Suppressor macrophage treated with lipopolysaccharide for 4 hours (primary cell): Measurements from ENCODE around the gene GALNT9.

Experiments
- DNase-seq: peaks from one replicate; pipeline ENCODE4 v3.0.0-alpha.2; 2020

The GALNT9 gene

DNA sequence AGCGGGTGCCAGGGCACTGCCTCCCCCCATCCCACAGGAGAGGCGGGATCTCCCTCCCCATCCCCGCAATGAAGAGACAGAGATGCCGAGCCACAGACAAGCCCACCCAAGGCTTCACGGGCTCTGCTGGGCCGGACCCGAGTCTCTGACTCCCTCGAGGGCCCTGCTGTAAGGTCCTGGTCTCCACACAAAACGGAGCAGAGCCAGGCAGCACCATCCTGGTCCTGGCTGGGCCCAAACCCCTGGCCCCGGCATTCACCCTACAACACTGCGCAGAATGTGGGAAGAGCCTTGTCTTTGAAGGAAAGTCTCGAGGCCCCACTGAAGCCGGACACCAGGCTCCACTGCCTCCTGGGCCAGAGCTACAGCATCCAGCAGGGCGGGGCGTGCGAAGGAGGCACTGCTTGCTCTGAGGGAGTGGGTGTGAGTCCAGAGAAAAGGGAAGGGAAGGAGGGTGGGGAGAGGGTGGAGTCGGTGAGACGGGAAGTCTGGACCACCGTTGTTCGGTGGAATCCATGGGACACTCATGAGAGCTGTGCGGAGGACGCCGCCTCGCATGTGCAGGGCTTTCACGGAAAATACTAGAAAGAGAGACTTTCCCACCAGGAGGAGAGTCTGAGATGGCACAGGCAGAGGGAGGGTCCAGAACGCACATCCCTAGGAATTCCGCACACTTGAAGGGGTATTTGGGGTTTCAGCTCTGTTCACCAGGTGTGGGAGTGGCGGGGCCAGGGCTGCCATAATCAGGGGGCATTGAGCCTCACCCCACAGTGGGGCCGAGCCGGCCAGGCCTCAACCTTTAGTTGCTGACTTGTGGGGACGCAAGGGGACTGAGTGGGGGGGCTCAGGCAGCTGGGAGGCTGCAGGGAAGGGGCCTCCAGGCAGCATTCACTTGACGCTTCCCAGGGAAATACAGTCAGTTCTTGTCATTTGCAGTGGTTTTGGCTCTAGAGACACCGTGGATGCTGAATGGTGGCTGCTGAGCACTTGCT is 36.8 kb downstream of the GALNT9 start:
- no peak for DNase-seq

DNA sequence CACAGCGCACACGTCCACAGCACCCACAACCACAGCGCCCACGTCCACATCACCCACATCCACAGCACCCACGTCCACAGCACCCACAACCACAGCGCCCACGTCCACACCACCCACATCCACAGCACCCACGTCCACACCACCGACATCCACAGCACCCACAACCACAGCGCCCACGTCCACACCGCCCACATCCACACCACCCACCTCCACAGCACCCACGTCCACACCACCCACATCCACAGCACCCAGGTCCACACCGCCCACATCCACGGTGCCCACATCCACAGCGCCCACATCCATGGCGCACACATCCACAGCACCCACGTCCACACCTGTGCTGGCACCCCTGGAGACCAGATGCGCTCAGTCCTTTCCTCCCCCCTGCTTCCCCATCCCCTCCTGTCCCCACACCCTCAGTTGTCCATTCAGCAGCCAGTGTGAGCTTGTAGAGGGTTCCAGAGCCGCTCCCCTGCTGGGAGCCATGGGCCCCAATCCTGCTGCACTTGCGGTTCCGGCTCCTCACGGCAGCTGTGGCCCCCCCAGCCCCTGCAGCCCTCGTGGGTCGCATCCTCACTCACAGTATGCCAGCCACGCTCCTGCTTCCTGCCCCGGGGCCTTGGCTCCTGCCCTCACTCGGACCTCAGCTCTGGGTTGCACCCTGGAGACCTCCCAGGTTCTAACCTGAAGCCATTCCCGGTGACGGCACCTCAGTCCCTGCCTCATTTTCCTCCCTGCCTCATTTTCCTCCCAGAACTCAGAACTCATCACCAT is 37.8 kb downstream of the GALNT9 start:
- no peak for DNase-seq

DNA sequence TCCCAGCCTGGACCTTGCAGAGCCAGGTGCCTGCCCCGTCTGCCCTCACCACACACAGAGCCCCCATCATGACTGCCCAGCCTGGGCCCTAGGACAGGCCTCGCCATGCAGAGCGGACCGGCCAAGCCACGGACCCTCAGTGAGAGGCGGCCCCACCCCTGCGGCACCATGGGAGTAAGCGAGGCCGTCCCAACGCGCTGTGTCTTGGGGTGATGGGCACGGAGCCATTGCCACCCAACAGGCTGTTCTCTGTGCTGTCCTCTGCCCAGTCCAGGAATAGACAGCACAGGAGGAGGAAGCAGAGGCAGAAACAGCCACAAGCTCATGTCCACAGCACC is 39.2 kb downstream of the GALNT9 start:
- no peak for DNase-seq

DNA sequence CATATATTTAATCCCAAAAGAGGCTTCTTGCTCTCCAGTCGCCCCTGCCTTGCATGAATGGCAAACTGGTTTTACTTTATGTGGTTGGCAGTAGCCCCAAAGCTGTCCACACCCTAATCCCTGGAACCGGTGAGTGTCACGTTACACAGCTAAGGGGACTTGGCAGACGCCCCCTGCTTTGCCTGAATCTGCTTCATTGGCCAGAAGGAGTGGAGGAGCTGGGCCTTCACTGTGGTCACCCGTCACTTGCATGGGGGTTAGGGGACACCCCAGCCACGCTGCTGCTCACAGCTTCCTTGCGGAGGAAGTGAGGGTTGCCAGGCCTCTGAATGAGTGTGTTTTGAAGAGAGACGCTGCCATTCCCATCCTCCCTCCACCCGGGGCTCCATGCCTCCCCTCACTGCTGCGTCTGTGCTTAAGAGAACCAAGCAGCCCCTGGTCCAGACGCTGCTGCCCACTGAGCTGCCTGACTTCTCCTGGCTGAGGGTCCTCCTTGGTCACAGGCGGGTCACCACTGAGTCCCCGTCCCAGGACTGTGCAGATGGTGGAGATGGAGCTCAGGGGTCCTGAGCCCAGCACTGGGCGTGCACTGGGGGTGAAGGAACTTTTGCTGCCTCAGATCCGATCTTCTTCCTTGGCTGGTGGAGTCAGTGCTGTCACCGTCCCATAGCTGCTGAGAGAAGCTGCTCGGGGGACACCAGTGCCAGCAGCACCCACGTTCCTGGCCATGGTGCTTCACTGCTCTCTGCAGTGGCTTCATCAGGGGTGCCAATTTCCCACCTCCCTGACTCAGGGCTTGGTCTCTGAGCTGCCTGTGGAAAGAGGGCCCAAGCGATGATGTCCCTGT is 39.8 kb downstream of the GALNT9 start:
- DNase-seq, result no peak

DNA sequence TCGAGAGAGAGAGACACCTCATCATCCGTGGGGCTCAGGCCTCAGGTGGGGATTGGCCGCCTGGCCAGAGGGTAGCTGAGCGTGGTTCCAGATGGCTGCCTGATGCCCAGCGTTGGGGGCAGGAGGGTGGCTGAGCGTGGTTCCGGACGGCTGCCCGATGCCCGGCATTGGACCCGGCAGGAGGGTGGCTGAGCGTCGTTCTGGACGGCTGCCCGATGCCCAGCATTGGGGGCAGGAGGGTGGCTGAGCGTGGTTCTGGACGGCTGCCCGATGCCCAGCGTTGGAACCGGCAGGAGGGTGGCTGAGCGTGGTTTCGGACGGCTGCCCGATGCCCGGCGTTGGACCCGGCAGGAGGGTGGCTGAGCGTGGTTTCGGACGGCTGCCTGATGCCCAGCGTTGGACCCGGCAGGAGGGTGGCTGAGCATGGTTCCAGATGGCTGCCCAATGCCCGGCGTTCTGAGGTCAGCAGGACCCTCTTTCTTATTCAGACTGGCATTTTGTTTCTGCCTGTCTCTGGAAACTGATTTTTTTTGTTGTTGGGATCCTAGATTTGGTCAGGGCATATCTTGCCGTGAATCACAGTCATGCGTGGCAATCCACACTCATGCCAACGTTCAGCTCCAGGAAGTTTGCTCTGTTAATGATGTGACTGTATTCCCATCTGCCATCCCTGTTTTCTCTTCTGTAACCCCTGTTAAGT is 40.7 kb downstream of the GALNT9 start:
- no peak for DNase-seq

DNA sequence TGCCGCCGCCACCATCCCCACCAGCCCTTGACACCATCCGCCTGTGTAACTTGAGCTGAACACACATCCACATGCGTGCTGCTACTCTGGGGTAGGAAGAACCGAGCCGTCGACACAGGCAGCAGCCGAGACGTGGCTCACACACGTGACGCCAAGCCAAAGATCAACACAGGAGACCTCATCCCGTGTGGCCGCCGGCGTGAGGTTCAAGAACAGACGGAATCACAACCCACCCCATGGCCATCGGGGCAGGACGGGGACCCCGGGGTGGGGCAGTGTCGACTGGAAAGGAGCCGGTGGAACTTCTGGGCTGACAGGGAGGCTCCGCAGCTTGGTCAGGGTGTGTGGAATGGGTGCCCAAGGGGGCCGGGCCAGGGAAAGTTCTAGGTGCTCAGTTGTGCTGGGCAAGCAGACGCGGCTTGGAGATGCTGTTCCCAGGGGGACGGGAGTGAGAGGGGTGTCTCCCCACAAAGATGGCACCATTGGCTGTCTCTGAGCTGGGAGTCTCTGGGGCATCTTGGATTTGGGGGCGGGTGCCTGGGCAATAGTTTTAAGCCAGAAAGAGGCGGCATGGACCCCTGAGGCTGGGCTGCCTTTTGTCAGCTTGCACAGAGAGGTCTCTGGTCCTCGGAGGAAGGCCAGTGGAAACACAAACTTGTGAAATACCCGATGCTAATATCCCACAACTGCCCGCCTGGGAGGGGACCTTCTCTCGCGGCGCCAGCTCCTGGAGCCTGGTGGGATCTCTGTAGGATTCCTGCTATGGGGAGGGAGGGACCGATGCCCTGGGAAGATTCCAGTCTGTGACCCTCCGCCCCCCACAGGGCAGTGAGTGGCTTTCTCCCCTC is 41.8 kb downstream of the GALNT9 start:
- no peak for DNase-seq

DNA sequence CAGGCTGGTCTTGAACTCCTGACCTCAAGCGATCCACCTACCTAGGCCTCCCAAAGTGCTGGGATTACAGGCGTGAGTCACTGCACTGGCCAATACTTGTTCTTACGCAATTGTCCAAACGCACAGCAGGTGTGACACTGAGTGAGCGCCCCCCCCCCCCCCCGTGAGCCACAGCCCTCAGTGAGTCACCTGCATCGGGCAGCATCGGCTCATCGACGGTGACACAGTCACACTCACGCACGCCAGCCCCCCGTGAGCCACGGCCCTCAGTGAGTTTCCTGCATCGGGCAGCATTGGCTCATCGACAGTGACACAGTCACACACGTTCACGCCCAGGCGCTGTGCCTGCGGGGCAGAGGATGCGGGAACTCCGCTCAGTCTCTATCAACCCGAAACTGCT is 42.5 kb downstream of the GALNT9 start:
- DNase-seq, result no peak

DNA sequence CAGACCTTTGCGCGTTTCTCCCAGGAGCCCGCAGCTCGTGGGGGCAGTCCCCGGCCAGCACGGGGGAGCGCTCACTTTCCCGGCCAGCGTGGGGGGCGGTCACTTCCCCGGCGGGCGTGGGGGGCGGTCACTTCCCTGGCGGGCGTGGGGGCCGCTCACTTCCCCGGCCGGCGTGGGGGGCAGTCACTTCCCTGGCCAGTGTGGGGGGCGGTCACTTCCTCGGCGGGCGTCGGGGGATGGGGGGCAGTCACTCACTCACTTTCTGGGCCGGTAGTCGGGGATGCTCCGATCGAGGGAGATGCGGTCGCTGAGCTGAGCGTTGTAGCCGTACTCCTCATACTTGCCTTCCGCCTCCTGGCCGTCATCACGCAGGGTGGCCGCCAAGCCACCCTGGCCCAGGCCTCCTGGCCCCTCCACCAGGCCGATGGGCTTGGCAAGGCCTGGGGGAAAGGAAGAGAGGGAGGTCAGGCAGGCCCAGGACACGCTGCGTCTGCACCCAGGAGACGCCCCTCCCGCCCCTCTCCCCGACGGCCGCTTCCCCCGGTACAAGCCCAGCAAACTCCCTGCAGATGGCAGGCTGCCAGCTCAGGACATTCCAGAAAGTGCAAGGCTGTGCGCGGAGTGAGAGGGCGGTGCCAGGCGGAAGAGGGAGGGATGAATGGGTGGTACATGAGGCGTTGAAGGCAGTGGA is 43.3 kb downstream of the GALNT9 start:
- no peak for DNase-seq

DNA sequence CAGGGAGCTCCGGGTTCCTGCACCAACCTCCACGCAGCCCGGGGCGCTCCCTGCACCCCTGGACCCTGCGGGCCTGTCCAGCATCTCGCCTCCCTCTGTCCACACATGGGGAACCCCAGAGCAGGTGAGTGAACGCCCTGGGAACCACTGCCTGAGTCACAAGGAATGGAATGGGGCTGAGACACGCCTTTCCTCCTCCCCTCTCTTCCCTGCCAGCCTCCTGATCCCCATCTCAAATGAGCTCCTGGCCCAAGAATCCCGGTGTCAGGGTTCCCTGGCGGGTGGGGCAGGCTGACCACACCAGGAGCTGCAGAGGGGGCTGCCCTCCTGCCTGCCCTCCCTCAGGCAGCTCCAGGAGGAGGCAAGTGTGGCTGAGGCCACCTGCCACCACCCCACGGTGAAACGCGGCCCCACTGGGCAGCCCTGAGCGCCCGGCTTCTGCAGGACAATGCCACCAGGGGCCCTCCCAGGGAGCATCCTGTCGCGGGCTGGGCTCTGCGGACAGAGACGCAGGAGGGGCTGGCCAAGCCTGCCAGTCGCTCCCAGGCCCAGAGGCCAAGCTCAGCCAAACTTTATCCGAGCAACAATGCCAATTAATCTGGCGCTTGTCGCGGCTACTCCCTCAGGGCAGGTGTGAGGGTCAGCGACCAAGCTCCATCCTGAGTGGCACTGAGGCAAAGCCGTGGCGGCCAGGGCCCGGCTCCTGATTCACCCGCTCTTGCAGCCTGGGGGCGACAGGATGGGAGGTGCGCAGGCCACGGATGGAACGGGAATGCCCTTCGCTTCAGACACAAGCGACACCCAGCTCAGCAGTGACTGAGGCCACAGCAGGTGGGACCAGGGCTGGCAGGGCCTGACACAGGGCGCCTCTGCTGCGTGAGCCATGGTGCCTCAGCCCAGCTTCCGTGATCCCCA is 44.3 kb downstream of the GALNT9 start:
- DNase-seq, result no peak

DNA sequence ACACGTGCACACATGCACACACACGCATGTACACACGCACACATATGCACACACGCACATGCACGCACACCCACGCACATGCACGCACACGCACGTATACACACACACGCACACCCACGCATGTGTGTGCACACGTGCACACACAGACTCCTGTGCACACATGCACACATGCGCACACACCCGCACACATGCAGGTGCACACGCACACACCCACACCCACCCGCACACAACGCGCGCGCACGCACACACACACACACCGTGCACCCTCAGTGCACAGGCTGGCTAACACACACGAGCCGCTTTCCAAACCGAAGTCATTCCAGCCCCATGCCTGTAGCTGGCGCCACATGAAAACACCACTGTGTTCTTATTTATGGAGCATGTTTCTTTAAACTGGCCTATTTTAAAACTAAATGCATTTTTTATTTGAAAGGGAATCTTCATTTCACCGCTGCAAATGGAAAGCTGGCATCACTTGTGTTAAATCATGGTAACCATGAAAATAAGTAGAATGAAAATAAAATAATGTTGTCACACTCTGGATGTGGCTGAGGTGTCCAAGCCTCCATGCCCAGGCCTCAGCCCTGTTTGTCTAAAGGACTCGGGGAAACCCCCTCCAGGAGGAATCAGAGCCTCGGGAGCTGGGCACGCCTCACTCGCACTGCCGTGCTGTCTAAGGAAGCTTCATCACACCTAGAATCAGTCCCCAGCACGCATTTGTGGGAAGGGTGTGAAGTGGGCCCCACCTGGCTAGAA is 45.1 kb downstream of the GALNT9 start:
- DNase-seq, result no peak

DNA sequence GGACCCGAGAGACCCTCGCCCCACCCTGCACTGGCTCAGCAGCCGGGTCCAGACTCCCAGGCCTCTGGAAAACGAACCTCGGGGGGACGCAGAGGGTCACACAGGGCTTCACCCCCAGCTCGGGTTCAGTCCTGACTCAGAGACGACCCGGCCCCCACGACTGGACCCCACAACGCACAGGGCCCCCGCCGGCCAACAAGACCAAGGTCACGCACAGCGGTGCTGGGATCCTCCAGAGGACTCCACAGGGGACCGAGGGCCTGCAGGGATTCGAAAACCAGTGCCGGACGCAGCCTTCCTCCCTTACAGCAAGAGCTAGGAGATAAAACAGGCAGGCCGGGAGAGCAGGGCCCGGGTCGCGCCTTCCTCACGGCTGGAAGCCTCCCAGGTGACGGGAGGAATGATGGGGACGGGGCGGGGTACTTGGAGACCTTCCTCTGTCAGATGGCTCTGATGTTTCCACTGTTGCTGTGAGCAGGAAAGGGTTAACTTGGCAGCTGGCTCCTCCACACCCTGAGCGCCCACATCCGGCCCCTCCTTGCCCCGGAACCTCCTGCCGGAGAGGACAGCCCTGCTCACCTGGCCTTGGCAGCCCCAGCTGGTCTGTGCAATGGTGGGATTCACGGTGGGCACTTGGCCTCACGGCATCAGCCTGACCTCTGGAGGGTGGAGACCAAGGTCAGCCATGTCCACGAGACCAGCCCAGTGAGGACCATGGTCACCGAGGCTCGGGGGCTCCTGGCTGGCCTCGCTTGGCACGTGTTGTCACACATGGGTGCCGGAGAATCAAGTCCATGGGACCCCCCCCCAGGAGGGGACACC is 46.2 kb downstream of the GALNT9 start:
- no peak for DNase-seq

DNA sequence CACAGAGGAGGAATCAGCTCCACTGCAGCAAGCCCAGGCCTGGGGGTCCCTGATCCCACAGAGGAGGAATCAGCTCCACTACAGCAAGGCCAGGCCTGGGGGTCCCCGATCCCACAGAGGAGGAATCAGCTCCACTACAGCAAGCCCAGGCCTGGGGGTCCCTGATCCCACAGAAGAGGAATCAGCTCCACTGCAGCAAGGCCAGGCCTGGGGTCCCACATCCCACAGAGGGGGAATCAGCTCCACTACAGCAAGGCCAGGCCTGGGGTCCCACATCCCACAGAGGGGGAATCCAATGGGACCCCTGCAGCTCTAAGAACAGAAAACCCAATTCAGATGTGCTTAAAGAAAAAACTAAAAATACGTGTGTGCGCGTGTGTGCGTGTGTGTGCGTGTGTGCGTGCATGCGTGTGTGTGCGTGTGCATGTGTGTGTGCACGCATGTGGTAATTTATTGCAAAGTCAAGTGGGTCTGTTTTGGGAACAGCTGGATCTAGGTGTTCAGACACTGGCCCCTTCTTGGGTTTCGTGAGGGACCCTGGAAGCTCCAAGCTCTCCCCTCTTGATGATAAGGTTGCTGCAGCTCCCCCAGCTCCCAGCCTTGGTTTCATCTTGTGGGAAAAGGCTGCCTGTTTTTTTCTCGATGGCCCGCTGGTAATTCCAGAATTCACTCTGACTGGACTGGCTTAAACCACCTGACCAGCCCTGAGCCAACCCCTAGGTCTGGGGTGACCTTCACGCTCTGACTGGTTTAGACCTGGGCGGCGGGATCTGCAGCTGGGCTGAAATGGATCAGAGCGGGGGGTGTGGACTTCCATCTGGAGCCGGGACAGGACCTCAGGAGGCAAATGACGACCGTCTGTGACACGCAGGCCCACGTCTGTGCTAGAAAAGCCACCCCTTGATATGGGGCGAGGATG is 47.1 kb downstream of the GALNT9 start:
- DNase-seq, result no peak

DNA sequence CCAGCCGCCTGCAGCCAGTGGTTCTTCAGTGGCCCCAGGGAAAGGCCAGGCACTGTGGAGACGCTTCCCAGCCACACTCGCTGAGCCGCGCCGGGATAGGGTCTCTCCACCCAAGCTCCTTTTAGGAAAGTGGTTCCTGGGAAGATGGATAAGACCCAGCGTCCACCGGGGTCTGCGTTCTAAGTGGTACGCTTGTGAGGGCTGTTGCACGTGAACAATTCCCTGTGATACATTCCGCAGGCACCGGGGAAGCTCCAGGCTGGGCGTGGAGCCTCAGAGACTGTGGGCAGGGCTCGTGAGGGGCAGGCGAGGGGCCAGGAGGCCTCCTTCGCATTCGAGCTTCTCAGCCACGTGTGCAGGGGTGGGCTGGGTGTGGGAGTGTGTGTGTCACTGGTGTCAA is 48.4 kb downstream of the GALNT9 start:
- no peak for DNase-seq

DNA sequence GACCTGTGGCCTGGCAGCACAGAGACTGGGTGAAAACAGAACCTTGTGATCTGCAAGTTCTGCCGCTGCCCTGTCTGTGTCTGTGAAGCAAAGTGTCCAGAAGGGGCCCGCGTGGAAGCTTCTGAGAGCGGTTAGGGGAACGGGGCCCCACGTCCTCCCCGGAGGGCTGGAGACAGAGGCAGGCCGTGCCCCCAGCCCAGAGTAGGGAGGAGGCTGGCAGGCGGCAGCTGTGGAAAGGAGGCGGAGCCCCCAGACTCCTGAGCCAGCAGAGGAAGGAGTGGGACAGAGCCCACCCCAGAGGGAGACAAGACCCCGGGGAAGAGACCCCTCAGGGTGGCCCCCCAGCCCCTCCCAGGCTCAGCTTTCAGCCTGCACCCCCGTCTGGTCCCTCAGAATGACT is 49.0 kb downstream of the GALNT9 start:
- DNase-seq, result no peak

DNA sequence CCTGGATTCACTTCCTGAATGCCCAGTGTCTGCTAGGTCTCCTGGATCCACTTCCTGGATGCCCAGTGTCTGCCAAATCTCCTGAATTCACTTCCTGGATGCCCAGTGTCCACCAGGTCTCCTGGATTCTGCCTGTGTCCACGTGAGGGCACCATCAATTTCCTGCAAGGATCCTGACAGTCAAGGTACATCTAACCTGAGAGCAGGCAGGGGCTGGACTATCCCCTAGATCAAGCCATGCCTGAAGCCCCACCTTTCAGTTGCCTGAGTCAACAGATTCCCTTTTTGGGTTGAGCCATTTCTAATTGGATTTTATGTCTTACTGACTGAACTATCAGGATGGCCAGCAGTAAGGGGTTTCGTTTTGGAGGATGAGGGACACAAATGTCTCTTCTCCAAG is 49.5 kb downstream of the GALNT9 start:
- no peak for DNase-seq

DNA sequence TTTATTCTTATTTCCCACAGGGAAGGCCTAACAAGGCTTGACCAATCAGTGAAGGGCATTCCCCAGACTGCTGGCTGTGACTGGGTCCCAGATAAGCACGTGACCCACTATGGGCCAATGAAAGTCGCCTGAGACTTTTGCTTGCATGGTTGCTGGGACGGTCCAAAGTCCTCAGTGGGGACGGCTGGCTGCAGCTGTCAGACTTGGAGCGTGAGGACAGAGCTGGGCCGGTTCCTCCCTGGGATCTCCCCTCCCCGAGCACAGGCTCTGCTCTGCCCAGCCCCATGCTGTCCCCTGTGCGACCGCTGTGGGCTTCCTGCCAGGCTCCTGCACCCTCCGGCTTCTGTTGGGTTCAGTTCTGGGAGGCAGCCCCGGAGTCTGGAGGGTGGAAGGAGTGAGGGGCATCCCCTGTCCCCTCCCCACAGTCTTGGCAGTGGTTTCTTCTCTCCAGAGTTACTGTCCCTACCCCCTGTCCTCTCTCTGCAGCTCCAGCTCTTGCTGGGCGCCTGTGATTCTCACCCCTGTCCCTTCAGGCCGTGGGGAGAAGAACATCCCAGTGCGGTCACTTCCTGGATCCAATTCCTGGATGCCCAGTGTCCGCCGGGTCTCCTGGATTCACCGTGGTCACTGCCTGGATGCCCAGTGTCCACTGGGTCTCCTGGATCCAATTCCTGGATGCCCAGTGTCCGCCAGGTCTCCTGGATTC is 50.1 kb downstream of the GALNT9 start:
- no peak for DNase-seq
